B cell (primary cell): ENCODE measurements around the gene OGDH. TPM values are rescaled to one million over a fixed set of nuclear protein-coding genes. Genes with fewer than 3 reads are reported as not detected.

Experiments used
- ATAC-seq: fragments of 200-7000 bp; cut with Tn5 transposase; one replicate; pipeline ENCODE4 v1.10.0; 2021; ENCODE audit warnings: low read depth, mild to moderate bottlenecking, moderate number of reproducible peaks, moderate library complexity
- CTCF ChIA-PET: fragments of 350-600 bp; sonication (Branson Sonifier 250); formaldehyde crosslinking; loops from one replicate; lab custom pipeline; 2021; ENCODE audit warnings: antibody characterized with exemption, inconsistent platforms; lab: Charles Lee
- POLR2A ChIA-PET: fragments of 350-600 bp; sonication (Branson Sonifier 250); formaldehyde crosslinking; loops from one replicate; lab custom pipeline; 2021; ENCODE audit warnings: antibody characterized with exemption; lab: Charles Lee
- DNase-seq: peaks from one replicate; pipeline ENCODE4 v3.0.0; 2013
- H2AFZ ChIP-seq: 2 replicates; pipeline ENCODE4 v1.6.1; 2012; ENCODE audit warnings: mild to moderate bottlenecking, low read depth, low read length; ENCODE audit not compliant: insufficient read depth, poor library complexity, severe bottlenecking
- H3K27ac ChIP-seq, 2 donors: 1 replicate in 1 of 2; 2 replicates in 1 of 2; pipeline ENCODE4 v1.5.1; 2012 to 2013; ENCODE audit warnings: low read length in 2 of 2, mild to moderate bottlenecking in 2 of 2, moderate library complexity in 1 of 2
- H3K27me3 ChIP-seq, 4 experiments: fragments of 200-600 bp in 1 of 4; sonication (generic) in 1 of 4; replicated peaks in 1 of 4; 1 replicate in 2 of 4; 2 replicates in 2 of 4; pipeline versions ENCODE4 v1.6.1 to v1.7.0; 2013 to 2016; ENCODE audit warnings: low read length in 3 of 4, mild to moderate bottlenecking in 2 of 4, mixed read lengths in 1 of 4, moderate library complexity in 1 of 4; ENCODE audit not compliant: insufficient read depth in 4 of 4, control insufficient read depth in 3 of 4; ENCODE audit errors: control extremely low read depth in 1 of 4
- H3K36me3 ChIP-seq, 2 experiments: replicated peaks in 1 of 2; 1 replicate in 1 of 2; 2 replicates in 1 of 2; pipeline versions ENCODE4 v1.6.1 to v1.7.1; 2013; ENCODE audit warnings: low read length in 1 of 2; ENCODE audit not compliant: insufficient read depth in 2 of 2, control insufficient read depth in 1 of 2; ENCODE audit errors: control extremely low read depth in 1 of 2, extremely low read depth in 1 of 2
- H3K4me1 ChIP-seq, 2 donors: fragments of 200-600 bp in 1 of 2; sonication (generic) in 1 of 2; 1 replicate in 1 of 2; 2 replicates in 1 of 2; pipeline versions ENCODE4 v1.5.1 to v1.6.1; 2013 to 2017; ENCODE audit warnings: low read length in 2 of 2; ENCODE audit not compliant: control insufficient read depth in 2 of 2, insufficient read depth in 2 of 2
- H3K4me2 ChIP-seq: replicated peaks from 2 replicates; pipeline ENCODE3; 2012; ENCODE audit warnings: mild to moderate bottlenecking, low read depth, low read length; ENCODE audit not compliant: poor library complexity, severe bottlenecking
- H3K4me3 ChIP-seq, 5 experiments: fragments of 200-600 bp in 1 of 5; sonication (generic) in 1 of 5; 1 replicate in 3 of 5; 2 replicates in 2 of 5; pipeline versions ENCODE4 v1.5.1 to v1.7.0; 2011 to 2016; ENCODE audit warnings: low read length in 4 of 5, mild to moderate bottlenecking in 4 of 5, low read depth in 2 of 5, control low read depth in 1 of 5, moderate library complexity in 1 of 5; ENCODE audit not compliant: insufficient read depth in 1 of 5; ENCODE audit errors: control extremely low read depth in 1 of 5, extremely low read depth in 1 of 5
- H3K79me2 ChIP-seq: fragments of 200-600 bp; sonication (generic); one replicate; pipeline ENCODE4 v1.6.0; 2016; ENCODE audit warnings: low read length; ENCODE audit not compliant: control insufficient read depth, insufficient read depth
- H3K9ac ChIP-seq: fragments of 200-600 bp; sonication (generic); 2 replicates; pipeline ENCODE4 v1.6.1; 2017; ENCODE audit warnings: mild to moderate bottlenecking, low read length, moderate library complexity
- H3K9me3 ChIP-seq, 3 donors: one replicate each; pipeline versions ENCODE4 v1.6.1 to v1.7.1; 2013; ENCODE audit warnings: low read length in 2 of 3; ENCODE audit not compliant: control insufficient read depth in 2 of 3, insufficient read depth in 1 of 3; ENCODE audit errors: control extremely low read depth in 1 of 3
- H4K20me1 ChIP-seq: 2 replicates; pipeline ENCODE4 v1.6.0; 2012; ENCODE audit warnings: mild to moderate bottlenecking, low read length; ENCODE audit not compliant: insufficient read depth, control insufficient read depth, poor library complexity, severe bottlenecking
- H3K27ac Mint-ChIP-seq: one replicate; pipeline ENCODE4 v1.8.0; 2021; ENCODE audit warnings: mixed read lengths
- H3K27me3 Mint-ChIP-seq: one replicate; pipeline ENCODE4 v1.8.0; 2021; ENCODE audit warnings: mixed read lengths
- H3K4me1 Mint-ChIP-seq: one replicate; pipeline ENCODE4 v1.8.0; 2021; ENCODE audit warnings: mixed read lengths
- H3K4me3 Mint-ChIP-seq: one replicate; pipeline ENCODE4 v1.8.0; 2021; ENCODE audit warnings: mixed read lengths
- H3K9me3 Mint-ChIP-seq: one replicate; pipeline ENCODE4 v1.8.0; 2022; ENCODE audit warnings: mixed read lengths; ENCODE audit not compliant: insufficient read depth
- EZH2 ChIP-seq: IDR thresholded peaks from 2 replicates; pipeline ENCODE4 v1.6.1; 2012; ENCODE audit warnings: borderline replicate concordance, low read depth, mild to moderate bottlenecking, moderate library complexity, low read length; ENCODE audit not compliant: insufficient read depth, poor library complexity, severe bottlenecking
- WGBS: methylation state at CpG from one replicate; pipeline ENCODE4 v1.1.5; 2013; ENCODE audit warnings: missing lambda C conversion rate; ENCODE audit not compliant: insufficient coverage; 5-methylcytosine and 5-hydroxymethylcytosine counted together
- intact Hi-C: fragments of 100-400 bp; cut with micrococcal nuclease; formaldehyde crosslinking; loops from one replicate; pipeline ENCODE4 v1.10.0; 2022
- polyA plus RNA-seq: library from polyadenylated mRNA; depleted of rRNA; stranded (reverse); fragments of >200 nt; gene quantifications from 2 replicates; pipeline ENCODE4 v1.2.3, GENCODE V29; 2012
- total RNA-seq, 2 donors: library from RNA; stranded (reverse); fragments of 120-200 nt in 1 of 2; gene quantifications; 1 replicate in 1 of 2; 2 replicates in 1 of 2; pipeline versions ENCODE4 v1.2.3 to v1.2.4, GENCODE V29; 2013 to 2022
- TF ChIP-seq, protein P1 (sequence below): fragments of 200-600 bp; IDR thresholded peaks from one replicate; pipeline ENCODE4 v1.8.0; 2022; ENCODE audit warnings: antibody characterized with exemption, mild to moderate bottlenecking

OGDH gene
- total and polyA plus RNA-seq, 2 donors (not counting 1 experiment from before 2014, with no cell fraction given): 42.6 to 80.2 TPM

DNA sequence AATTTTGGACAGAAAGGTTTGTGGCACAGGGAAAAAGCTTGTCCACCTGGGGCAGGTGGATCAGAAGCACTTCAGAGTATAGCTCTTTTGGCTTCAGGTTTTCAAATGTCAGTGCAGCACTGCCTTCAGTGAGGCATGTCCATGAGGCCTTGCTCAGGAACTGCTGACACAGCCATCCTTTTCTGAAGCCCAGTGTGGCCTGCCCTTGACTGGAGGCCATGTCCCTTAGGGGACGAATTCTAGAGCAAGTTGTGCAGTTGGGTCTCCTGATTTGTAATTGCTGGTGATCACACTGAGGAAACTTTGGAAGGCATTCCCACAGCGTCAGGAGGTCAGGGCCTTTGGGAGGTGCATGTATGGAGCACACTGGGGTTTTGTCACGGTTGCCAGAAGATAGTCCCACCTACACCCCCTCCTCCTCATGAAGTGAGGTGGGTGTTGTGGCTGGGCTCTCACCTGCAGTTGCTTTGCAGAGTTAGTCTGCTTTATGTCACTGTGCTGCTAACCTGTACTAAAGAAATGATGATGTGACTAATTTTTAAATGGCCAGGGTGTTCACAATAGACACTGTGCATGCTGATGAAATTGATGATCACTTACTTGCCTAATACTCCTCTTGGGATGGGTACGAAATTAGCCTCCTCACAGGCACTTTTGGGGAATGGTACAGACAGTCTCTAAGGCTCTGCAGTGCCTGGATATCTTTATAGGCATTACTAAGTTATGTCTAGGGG lies 41.7 kb downstream of the OGDH start:
- no peak overlapping the region for H3K4me3 Mint-ChIP-seq
- H3K79me2 ChIP-seq: peaks cover 18% of the 10 kb centered on the region
- no peak overlapping the region for H3K27ac ChIP-seq
- no peak overlapping the region for H3K9ac ChIP-seq
- peaks cover 0 to 6% of the 10 kb centered on the region in 2 donors for H3K4me1 ChIP-seq
- no peaks in the 10 kb centered on the region for H3K27me3 ChIP-seq
- POLR2A ChIA-PET: no interaction called here
- no peak for DNase-seq
- TF ChIP-seq, protein P1, sequence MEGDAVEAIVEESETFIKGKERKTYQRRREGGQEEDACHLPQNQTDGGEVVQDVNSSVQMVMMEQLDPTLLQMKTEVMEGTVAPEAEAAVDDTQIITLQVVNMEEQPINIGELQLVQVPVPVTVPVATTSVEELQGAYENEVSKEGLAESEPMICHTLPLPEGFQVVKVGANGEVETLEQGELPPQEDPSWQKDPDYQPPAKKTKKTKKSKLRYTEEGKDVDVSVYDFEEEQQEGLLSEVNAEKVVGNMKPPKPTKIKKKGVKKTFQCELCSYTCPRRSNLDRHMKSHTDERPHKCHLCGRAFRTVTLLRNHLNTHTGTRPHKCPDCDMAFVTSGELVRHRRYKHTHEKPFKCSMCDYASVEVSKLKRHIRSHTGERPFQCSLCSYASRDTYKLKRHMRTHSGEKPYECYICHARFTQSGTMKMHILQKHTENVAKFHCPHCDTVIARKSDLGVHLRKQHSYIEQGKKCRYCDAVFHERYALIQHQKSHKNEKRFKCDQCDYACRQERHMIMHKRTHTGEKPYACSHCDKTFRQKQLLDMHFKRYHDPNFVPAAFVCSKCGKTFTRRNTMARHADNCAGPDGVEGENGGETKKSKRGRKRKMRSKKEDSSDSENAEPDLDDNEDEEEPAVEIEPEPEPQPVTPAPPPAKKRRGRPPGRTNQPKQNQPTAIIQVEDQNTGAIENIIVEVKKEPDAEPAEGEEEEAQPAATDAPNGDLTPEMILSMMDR: no peak
- TF ChIP-seq EZH2: no peak
- H3K9me3 Mint-ChIP-seq: no peaks in the 10 kb centered on the region
- H3K27me3 Mint-ChIP-seq: no peaks in the 10 kb centered on the region
- peaks cover 0 to 44% of the 10 kb centered on the region in 2 experiments for H3K36me3 ChIP-seq
- 100% methylated on average over 1 of the region's 4 CpGs for WGBS
- no peaks in the 10 kb centered on the region for H3K9me3 ChIP-seq
- no peaks in the 10 kb centered on the region for H4K20me1 ChIP-seq
- H3K4me2 ChIP-seq: no peak overlapping the region
- CTCF ChIA-PET: interaction anchor here (0.7 kb wide), 1 partner anchor 93 kb away, joined by 4 read pairs; no protein-coding TSS in a partner anchor
- H3K4me1 Mint-ChIP-seq: peaks cover 8% of the 10 kb centered on the region
- no peak overlapping the region for H3K4me3 ChIP-seq
- no peak overlapping the region for H2AFZ ChIP-seq
- intact Hi-C loops: no loop called here
- no peak for ATAC-seq
- H3K27ac Mint-ChIP-seq: no peak overlapping the region

DNA sequence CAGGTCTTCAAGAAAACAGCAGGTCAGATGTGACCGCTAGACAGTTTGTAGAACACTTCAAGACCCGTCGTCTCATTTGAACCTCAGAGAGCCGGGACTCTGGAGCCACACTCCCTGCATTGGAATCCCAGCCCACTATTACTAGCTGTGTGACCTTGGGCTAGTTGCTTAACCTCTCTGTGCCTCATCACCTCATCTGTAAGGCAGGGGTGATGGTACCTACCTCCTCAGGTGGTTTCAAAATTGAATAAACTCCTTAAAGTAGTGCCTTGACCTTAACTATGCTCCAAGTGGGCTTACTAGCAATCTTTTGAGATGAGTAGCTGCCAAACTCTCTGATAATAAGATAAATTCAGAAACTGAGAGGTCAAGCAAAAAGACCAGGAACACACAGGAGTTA lies 43.8 kb downstream of the OGDH start:
- H3K9me3 Mint-ChIP-seq: no peaks in the 10 kb centered on the region
- Histone ChIP-seq H3K9ac (no peak overlapping the region), H3K4me1 (peaks cover 0 to 6% of the 10 kb centered on the region in 2 donors), H3K79me2 (peaks cover 5% of the 10 kb centered on the region), H3K27me3 (no peaks in the 10 kb centered on the region), H3K36me3 (peaks cover 0 to 53% of the 10 kb centered on the region in 2 experiments), H3K4me3 (no peak overlapping the region), H2AFZ (no peak overlapping the region), H3K27ac (no peak overlapping the region), H3K9me3 (no peaks in the 10 kb centered on the region), H4K20me1 (no peaks in the 10 kb centered on the region), H3K4me2 (no peak overlapping the region)
- intact Hi-C loops: no loop called here
- CTCF ChIA-PET: no interaction called here
- peaks cover 8% of the 10 kb centered on the region for H3K4me1 Mint-ChIP-seq
- no peak overlapping the region for H3K4me3 Mint-ChIP-seq
- H3K27ac Mint-ChIP-seq: no peak overlapping the region
- no peak for ATAC-seq
- WGBS: 100% methylated on average over 3 of the region's 4 CpGs
- TF ChIP-seq EZH2: no peak
- TF ChIP-seq, protein P1: no peak
- DNase-seq: no peak
- POLR2A ChIA-PET: no interaction called here
- no peaks in the 10 kb centered on the region for H3K27me3 Mint-ChIP-seq
